Common myeloid progenitor, CD34-positive (primary cell): Measurements from ENCODE around the gene KCNH2.

Source experiments
- CTCF ChIA-PET: fragments of 350-600 bp; sonication (Branson Sonifier 250); formaldehyde crosslinking; loops from one replicate; lab custom pipeline; 2021; ENCODE audit warnings: antibody characterized with exemption; lab: Charles Lee
- POLR2A ChIA-PET: fragments of 350-600 bp; sonication (Branson Sonifier 250); formaldehyde crosslinking; loops from one replicate; lab custom pipeline; 2021; ENCODE audit warnings: antibody characterized with exemption; lab: Charles Lee
- DNase-seq, 3 donors: peaks; one replicate each; pipeline versions ENCODE4 v3.0.0 to v3.0.0-alpha.2; 2013
- H3K27ac ChIP-seq, 2 experiments: 1 replicate in 1 of 2; 2 replicates in 1 of 2; pipeline ENCODE4 v1.7.0; 2013; ENCODE audit warnings: inconsistent platforms in 2 of 2, low read length in 2 of 2, mild to moderate bottlenecking in 2 of 2, low read depth in 1 of 2, moderate library complexity in 1 of 2; ENCODE audit not compliant: severe bottlenecking in 2 of 2, insufficient read depth in 1 of 2, poor library complexity in 1 of 2
- H3K27me3 ChIP-seq, 5 experiments: replicated peaks in 2 of 5; 1 replicate in 3 of 5; 2 replicates in 2 of 5; pipeline versions ENCODE4 v1.6.1 to v1.7.0; 2013; ENCODE audit warnings: low read length in 4 of 5, mild to moderate bottlenecking in 2 of 5, moderate library complexity in 2 of 5, inconsistent platforms in 1 of 5; ENCODE audit not compliant: insufficient read depth in 5 of 5, control insufficient read depth in 4 of 5
- H3K36me3 ChIP-seq, 4 experiments: 1 replicate in 2 of 4; 2 replicates in 2 of 4; pipeline versions ENCODE4 v1.6.1 to v1.7.0; 2013; ENCODE audit warnings: low read length in 3 of 4, control low read depth in 1 of 4, mild to moderate bottlenecking in 1 of 4; ENCODE audit not compliant: control insufficient read depth in 4 of 4, insufficient read depth in 4 of 4
- H3K4me1 ChIP-seq, 4 experiments: 1 replicate in 3 of 4; 2 replicates in 1 of 4; pipeline versions ENCODE4 v1.6.1 to v1.7.1; 2013; ENCODE audit warnings: low read length in 3 of 4, mild to moderate bottlenecking in 3 of 4, control low read depth in 1 of 4, inconsistent platforms in 1 of 4, moderate library complexity in 1 of 4; ENCODE audit not compliant: control insufficient read depth in 4 of 4, insufficient read depth in 4 of 4; ENCODE audit errors: control extremely low read depth in 1 of 4
- H3K4me3 ChIP-seq, 7 experiments: 1 replicate in 4 of 7; 2 replicates in 3 of 7; pipeline versions ENCODE4 v1.5.1 to v1.7.0; 2013; ENCODE audit warnings: mild to moderate bottlenecking in 7 of 7, low read length in 6 of 7, moderate library complexity in 6 of 7, inconsistent platforms in 2 of 7, low read depth in 2 of 7, control low read depth in 1 of 7; ENCODE audit not compliant: insufficient read depth in 4 of 7, control insufficient read depth in 1 of 7; ENCODE audit errors: extremely low read depth in 1 of 7
- H3K9me3 ChIP-seq, 5 experiments: 1 replicate in 4 of 5; 2 replicates in 1 of 5; pipeline versions ENCODE4 v1.6.1 to v1.7.1; 2013; ENCODE audit warnings: low read length in 4 of 5, mild to moderate bottlenecking in 2 of 5, inconsistent platforms in 1 of 5, low read depth in 1 of 5, moderate library complexity in 1 of 5; ENCODE audit not compliant: control insufficient read depth in 4 of 5, insufficient read depth in 2 of 5; ENCODE audit errors: control extremely low read depth in 1 of 5
- WGBS: methylation state at CpG from one replicate; pipeline ENCODE4 v1.1.5; 2013; ENCODE audit not compliant: insufficient coverage; 5-methylcytosine and 5-hydroxymethylcytosine counted together

KCNH2 gene

GRCh38 chr7:150945853-150946420 lies 32.2 kb downstream of the KCNH2 start:
- ChIA-PET POLR2A (no interaction called here), CTCF (interaction anchor here (0.8 to 2.0 kb wide), 4 partner anchors 8 to 48 kb away, joined by 3 to 10 read pairs (median 3); no protein-coding TSS in a partner anchor)
- H3K9me3 ChIP-seq = no peaks in the 10 kb centered on the region
- H3K4me3 ChIP-seq = no peak overlapping the region
- H3K27me3 ChIP-seq = peaks cover 0 to 33% (median 7%) of the 10 kb centered on the region in 5 experiments
- no peak overlapping the region for H3K27ac ChIP-seq
- no peak for DNase-seq
- H3K36me3 ChIP-seq = no peaks in the 10 kb centered on the region
- peaks cover 0 to 42% (median 21%) of the 10 kb centered on the region in 4 experiments for H3K4me1 ChIP-seq
- WGBS = 95% methylated on average over 10 of the region's 17 CpGs

DNA sequence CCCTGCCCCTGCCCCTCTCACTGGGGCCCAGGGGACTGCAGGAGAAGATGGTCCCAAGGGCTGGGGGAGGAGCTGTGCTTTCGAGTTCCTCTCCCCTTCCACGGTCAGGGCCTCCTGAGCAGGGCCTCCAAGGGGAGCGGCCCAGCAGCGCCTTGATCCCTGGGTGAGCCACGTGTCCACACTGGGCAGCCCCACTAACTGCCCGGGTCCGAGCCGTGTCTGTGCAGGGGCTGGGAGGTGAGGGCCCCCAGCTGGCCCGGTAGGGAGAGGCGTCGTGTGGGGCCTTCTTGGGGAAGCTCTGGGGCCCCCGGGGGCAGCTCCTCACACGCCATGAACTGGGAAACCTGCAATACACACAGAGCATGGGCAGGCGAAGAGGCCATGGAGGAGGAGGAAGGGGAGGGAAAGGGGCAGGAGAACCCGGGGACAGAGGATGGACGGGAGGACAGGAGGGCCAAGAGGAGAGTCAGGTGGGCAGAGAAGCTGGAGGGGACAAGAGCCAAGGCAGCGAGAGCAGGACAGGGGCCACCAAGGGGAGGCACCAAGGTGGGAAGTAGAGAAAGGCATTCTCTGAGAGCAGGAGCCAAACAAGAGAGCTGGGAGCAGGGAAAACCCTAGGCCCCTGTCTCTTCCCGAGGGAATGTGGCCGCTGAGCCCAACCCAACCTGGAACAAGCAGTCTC lies 32.8 kb downstream of the KCNH2 start:
- H3K27me3 ChIP-seq = peaks cover 0 to 33% (median 7%) of the 10 kb centered on the region in 5 experiments
- H3K4me1 ChIP-seq = peaks cover 0 to 41% (median 21%) of the 10 kb centered on the region in 4 experiments
- 50% methylated on average over 17 of the region's 19 CpGs for WGBS
- H3K36me3 ChIP-seq = no peaks in the 10 kb centered on the region
- CTCF ChIA-PET = interaction anchor here (1.1 to 2.0 kb wide), 3 partner anchors 9 to 47 kb away, joined by 3 to 10 read pairs (median 3); no protein-coding TSS in a partner anchor
- DNase-seq = no peak
- H3K4me3 ChIP-seq = no peak overlapping the region
- no peak overlapping the region for H3K27ac ChIP-seq
- POLR2A ChIA-PET = no interaction called here
- no peaks in the 10 kb centered on the region for H3K9me3 ChIP-seq

- DNase-seq = no peak
- POLR2A ChIA-PET = no interaction called here
- Histone ChIP-seq H3K36me3 (no peaks in the 10 kb centered on the region), H3K4me3 (no peak overlapping the region), H3K4me1 (peaks cover 0 to 31% (median 25%) of the 10 kb centered on the region in 4 experiments), H3K27me3 (peaks cover 0 to 33% (median 7%) of the 10 kb centered on the region in 5 experiments), H3K27ac (no peak overlapping the region), H3K9me3 (no peaks in the 10 kb centered on the region)
- WGBS = 99% methylated on average over 6 of the region's 6 CpGs
- CTCF ChIA-PET = interaction anchor here (1.0 to 1.9 kb wide), 4 partner anchors 9 to 46 kb away, joined by 3 to 5 read pairs (median 4); no protein-coding TSS in a partner anchor
Measured at GRCh38 chr7:150944066-150945042, 33.8 kb downstream of the KCNH2 start.

DNA sequence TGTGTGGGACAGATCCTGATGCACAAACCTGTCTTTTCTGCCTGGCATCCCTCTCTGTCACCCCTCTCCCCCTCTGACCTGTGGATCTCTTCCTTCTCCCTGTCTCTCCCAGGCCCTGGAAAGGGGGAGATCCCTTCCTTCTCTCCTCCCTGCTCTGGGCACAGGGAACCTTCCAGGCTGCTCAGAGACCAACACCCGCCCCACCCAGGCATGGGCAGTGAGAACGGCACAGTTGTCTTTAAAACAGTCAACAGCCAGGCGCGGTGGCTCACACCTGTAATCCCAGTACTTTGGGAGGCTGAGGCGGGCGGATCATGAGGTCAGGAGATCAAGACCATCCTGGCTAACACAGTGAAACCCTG lies 34.7 kb downstream of the KCNH2 start:
- no CpG with 5 or more reads among the region's 6 CpGs for WGBS
- no peak overlapping the region for H3K27ac ChIP-seq
- DNase-seq = no peak
- H3K27me3 ChIP-seq = peaks cover 0 to 28% (median 5%) of the 10 kb centered on the region in 5 experiments
- H3K9me3 ChIP-seq = no peaks in the 10 kb centered on the region
- no peaks in the 10 kb centered on the region for H3K36me3 ChIP-seq
- H3K4me3 ChIP-seq = no peak overlapping the region
- ChIA-PET POLR2A (no interaction called here), CTCF (interaction anchor here (0.9 to 2.0 kb wide), 7 partner anchors 8 to 65 kb away, joined by 3 to 8 read pairs (median 5); no protein-coding TSS in a partner anchor)
- H3K4me1 ChIP-seq = peaks cover 0 to 39% (median 34%) of the 10 kb centered on the region in 4 experiments

DNA sequence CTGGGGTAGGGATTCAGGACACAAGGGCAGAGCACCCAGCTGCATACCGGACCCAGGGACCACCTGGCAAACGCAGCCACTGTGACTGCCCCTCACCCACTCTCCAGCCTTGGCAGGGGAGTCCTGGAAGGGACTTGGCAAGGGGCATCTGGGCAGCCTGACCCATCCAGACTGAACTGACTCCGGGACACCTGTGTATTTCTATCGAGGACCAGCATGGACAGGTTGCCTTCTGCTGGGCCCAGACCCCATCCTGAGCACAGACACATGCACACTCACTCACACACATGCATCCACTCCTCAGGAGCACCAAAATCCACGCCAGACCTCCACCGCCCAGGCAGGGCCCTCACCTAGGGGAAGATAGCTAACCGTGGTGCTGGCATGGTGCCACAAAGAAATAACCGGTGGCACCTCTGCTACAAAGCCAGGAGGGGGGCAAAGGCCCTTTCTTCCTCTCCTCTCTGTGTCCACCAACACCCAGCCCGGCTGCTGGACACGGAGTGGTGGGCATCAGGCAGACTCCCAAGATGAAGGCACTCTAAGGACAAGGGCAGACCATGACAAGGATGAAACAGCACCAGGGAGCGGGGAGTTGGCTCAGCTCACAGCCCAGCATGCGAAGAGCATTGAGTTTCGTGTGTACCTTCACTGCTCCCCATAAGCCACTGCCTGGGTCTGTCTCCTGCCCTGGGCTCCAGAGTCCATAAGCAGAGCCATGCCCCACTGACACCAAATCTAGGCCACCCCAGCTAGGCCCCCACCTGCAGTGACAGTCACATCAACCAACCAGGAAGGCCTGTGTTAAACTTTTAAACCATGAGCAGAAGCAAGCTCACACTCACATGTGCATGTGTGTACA lies 35.3 kb downstream of the KCNH2 start:
- ChIA-PET CTCF (interaction anchor here (0.8 to 2.0 kb wide), 11 partner anchors 9 to 64 kb away, joined by 3 to 8 read pairs (median 4); no protein-coding TSS in a partner anchor), POLR2A (no interaction called here)
- Histone ChIP-seq H3K36me3 (no peaks in the 10 kb centered on the region), H3K27me3 (peaks cover 0 to 22% (median 3%) of the 10 kb centered on the region in 5 experiments), H3K27ac (no peak overlapping the region), H3K4me3 (no peak overlapping the region), H3K9me3 (no peaks in the 10 kb centered on the region), H3K4me1 (peaks cover 0 to 46% (median 40%) of the 10 kb centered on the region in 4 experiments)
- no peak for DNase-seq
- 78% methylated on average over 10 of the region's 13 CpGs for WGBS

- Histone ChIP-seq H3K27ac (no peak overlapping the region), H3K36me3 (no peaks in the 10 kb centered on the region), H3K4me3 (no peak overlapping the region), H3K9me3 (no peaks in the 10 kb centered on the region), H3K27me3 (peaks cover 0 to 15% (median 3%) of the 10 kb centered on the region in 5 experiments), H3K4me1 (peaks cover 0 to 53% (median 45%) of the 10 kb centered on the region in 4 experiments)
- POLR2A ChIA-PET = no interaction called here
- 25% methylated on average over 10 of the region's 14 CpGs for WGBS
- CTCF ChIA-PET = interaction anchor here (0.7 to 2.0 kb wide), 11 partner anchors 11 to 63 kb away, joined by 3 to 8 read pairs (median 4); no protein-coding TSS in a partner anchor
- DNase-seq = peak; percentile 50 to 88 (median 88)
Measured at GRCh38 chr7:150942001-150942590, 36.0 kb downstream of the KCNH2 start.
